A673 (cell line): ENCODE data around the gene WDR17. TPM values are rescaled to one million over a fixed set of nuclear protein-coding genes. Genes with fewer than 3 reads are reported as not detected.

Experiments used
- BruUV-seq: library from RNA; stranded (reverse); fragments of 400-500 nt; replicated peaks from 2 replicates; lab custom pipeline; 2021; lab: Mats Ljungman, UMichigan
- CTCF ChIA-PET: fragments of 300-600 bp; sonication (Branson Sonifier 250); formaldehyde crosslinking; loops from one replicate; lab custom pipeline; 2022; ENCODE audit warnings: antibody characterized with exemption; lab: Charles Lee
- POLR2A ChIA-PET: fragments of 300-600 bp; sonication (Branson Sonifier 250); formaldehyde crosslinking; loops from one replicate; lab custom pipeline; 2022; ENCODE audit warnings: antibody characterized with exemption; ENCODE audit not compliant: low non-redundant PET; lab: Charles Lee
- DNase-seq: peaks from one replicate; pipeline ENCODE4 v3.0.0-alpha.2; 2015; ENCODE audit warnings: low spot score
- H3K27ac ChIP-seq: fragments of 200-600 bp; sonication (generic); 2 replicates; pipeline ENCODE4 v1.5.1; 2016; ENCODE audit warnings: mixed run types, low read depth, mild to moderate bottlenecking, mixed read lengths, antibody characterized with exemption, low read length; ENCODE audit not compliant: poor library complexity, severe bottlenecking
- H3K27me3 ChIP-seq: fragments of 200-600 bp; sonication (generic); replicated peaks from 2 replicates; pipeline ENCODE4 v1.6.1; 2017; ENCODE audit warnings: mixed run types, low read depth, mild to moderate bottlenecking, mixed read lengths, antibody characterized with exemption, low read length; ENCODE audit not compliant: insufficient read depth, poor library complexity
- H3K36me3 ChIP-seq: fragments of 200-600 bp; sonication (generic); 2 replicates; pipeline ENCODE4 v1.6.1; 2016; ENCODE audit warnings: mixed run types, mild to moderate bottlenecking, mixed read lengths, antibody characterized with exemption, low read length; ENCODE audit not compliant: insufficient read depth, poor library complexity, severe bottlenecking
- H3K4me1 ChIP-seq: fragments of 200-600 bp; sonication (generic); 2 replicates; pipeline ENCODE4 v1.6.1; 2017; ENCODE audit warnings: mixed run types, mild to moderate bottlenecking, mixed read lengths, antibody characterized with exemption, low read length; ENCODE audit not compliant: insufficient read depth, poor library complexity, severe bottlenecking
- H3K4me3 ChIP-seq: fragments of 200-600 bp; sonication (generic); 2 replicates; pipeline ENCODE4 v1.5.1; 2016; ENCODE audit warnings: low read depth, mixed run types, mild to moderate bottlenecking, mixed read lengths, low read length; ENCODE audit not compliant: poor library complexity, severe bottlenecking
- H3K9me3 ChIP-seq: fragments of 200-600 bp; sonication (generic); 2 replicates; pipeline ENCODE4 v1.6.1; 2016; ENCODE audit warnings: mixed run types, low read depth, mild to moderate bottlenecking, mixed read lengths, antibody characterized with exemption, low read length; ENCODE audit not compliant: poor library complexity, severe bottlenecking
- CTCF ChIP-seq: fragments of 300-800, 200-600 bp; sonication (generic); conservative IDR thresholded peaks from 2 replicates; pipeline ENCODE4 v1.5.1; 2017; ENCODE audit warnings: low read depth, mild to moderate bottlenecking, antibody characterized with exemption, low read length, moderate library complexity, mixed read lengths
- EZH2 ChIP-seq: fragments of 200-600 bp; sonication (generic); IDR thresholded peaks from 2 replicates; pipeline ENCODE4 v1.6.1; 2017; ENCODE audit warnings: borderline replicate concordance, low read depth, mild to moderate bottlenecking, mixed read lengths, antibody characterized with exemption, low read length; ENCODE audit not compliant: poor library complexity, severe bottlenecking
- intact Hi-C: fragments of 100-400 bp; cut with micrococcal nuclease; formaldehyde crosslinking; loops from one replicate; pipeline ENCODE4 v1.10.0; 2022; ENCODE audit not compliant: unreplicated experiment
- total RNA-seq: library from RNA; stranded (reverse); gene quantifications from 2 replicates; pipeline ENCODE4 v1.2.3, GENCODE V29; 2021

Gene WDR17
- total RNA-seq, 1 experiment from 2014 or later: 6.9 TPM

GRCh38 chr4:176222149-176222548 lies 156.5 kb downstream of the WDR17 start:
- Histone ChIP-seq H3K4me3 (no peak overlapping the region), H3K4me1 (no peaks in the 10 kb centered on the region), H3K36me3 (no peaks in the 10 kb centered on the region), H3K27me3 (no peaks in the 10 kb centered on the region), H3K9me3 (no peaks in the 10 kb centered on the region), H3K27ac (no peak overlapping the region)
- ChIA-PET CTCF (no interaction called here), POLR2A (no interaction called here)
- BruUV-seq: no TSS peak
- intact Hi-C loops: no loop called here
- TF ChIP-seq EZH2: no peak
- TF ChIP-seq CTCF: no peak
- DNase-seq: no peak

DNA sequence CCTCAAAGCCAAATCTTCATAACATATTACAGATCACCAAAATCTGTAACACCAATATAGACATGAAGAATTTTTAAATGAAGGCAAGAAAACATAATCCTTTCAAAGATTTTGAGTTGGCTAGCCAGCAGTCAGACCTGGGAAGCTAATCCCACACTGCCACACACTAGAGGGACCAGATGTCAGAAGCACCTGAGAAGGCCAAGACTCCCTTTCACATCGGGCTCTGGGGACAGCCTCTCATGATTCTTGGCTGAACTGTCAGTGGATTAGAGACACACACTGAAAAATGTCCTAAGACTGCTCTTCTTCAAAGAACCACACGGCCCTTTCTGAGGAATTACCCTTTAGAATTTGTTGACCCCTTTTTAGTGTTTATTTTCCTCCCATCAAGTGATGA lies 157.9 kb downstream of the WDR17 start:
- Histone ChIP-seq H3K27me3 (no peaks in the 10 kb centered on the region), H3K4me3 (no peak overlapping the region), H3K9me3 (no peaks in the 10 kb centered on the region), H3K4me1 (no peaks in the 10 kb centered on the region), H3K36me3 (no peaks in the 10 kb centered on the region), H3K27ac (no peak overlapping the region)
- ChIA-PET POLR2A (no interaction called here), CTCF (no interaction called here)
- no TSS peak for BruUV-seq
- TF ChIP-seq EZH2 (no peak), CTCF (no peak)
- intact Hi-C loops: no loop called here
- DNase-seq: no peak

DNA sequence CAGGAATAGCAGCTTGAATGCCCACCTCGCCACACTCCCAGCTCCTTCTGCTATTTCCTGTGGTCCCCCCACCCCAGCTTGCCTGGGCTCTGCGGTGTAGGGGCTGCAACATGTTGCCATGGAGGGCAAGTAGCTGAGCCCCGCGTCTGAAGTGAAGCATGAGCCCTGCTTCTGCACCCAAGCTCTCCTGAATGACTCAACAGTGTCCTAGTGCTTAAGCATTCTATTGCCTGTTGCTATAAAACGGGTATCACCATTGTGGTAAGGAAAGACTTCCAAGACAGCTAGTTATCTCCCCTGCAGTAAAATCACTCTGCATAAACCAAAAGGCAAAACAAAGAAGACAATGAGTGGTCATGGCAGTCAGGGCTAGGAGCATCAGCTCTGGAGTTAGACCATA lies 161.1 kb downstream of the WDR17 start:
- Histone ChIP-seq H3K4me1 (no peaks in the 10 kb centered on the region), H3K27me3 (no peaks in the 10 kb centered on the region), H3K4me3 (no peak overlapping the region), H3K36me3 (no peaks in the 10 kb centered on the region), H3K27ac (no peak overlapping the region), H3K9me3 (no peaks in the 10 kb centered on the region)
- CTCF ChIA-PET: no interaction called here
- no peak for TF ChIP-seq CTCF
- TF ChIP-seq EZH2: no peak
- BruUV-seq: no TSS peak
- POLR2A ChIA-PET: no interaction called here
- no peak for DNase-seq
- intact Hi-C loops: no loop called here
